ENCODE results near the gene METTL4. TPM values are rescaled to one million over a fixed set of nuclear protein-coding genes. Genes with fewer than 3 reads are reported as not detected.
"Not testable (repeated sequence)": the region's sequence is repeated elsewhere in the genome, so short reads cannot be mapped to it uniquely, and the experiment has no call there.

METTL4 gene
- polyA plus RNA-seq, 12 donors: 8.9 to 17.6 (median 13.0) TPM; not detected in 1

DNA sequence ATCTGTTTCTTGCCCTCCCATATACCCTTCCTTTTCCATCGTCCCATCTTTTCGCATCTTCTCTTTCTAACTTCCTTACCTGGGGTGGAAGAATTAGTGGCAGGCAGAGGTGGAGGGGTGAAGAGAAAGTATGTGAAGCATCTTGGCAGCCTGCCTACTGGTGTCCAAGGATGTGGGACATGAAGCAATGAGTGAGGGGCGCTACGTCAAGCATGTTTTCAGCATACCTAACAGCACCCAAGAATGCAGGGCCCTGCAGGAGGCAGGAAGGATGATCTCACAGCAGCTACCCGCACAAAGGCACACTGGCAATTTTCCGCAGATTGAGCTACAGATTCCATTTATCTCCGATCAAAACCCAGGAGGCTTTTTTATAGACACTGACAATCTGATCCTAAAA, 42.2 kb downstream of the METTL4 start:
- DNase-seq: no peak

GRCh38 chr18:2526329-2526728, 45.0 kb downstream of the METTL4 start:
- DNase-seq: no peak

GRCh38 chr18:2524794-2525198, 46.5 kb downstream of the METTL4 start:
- DNase-seq: not testable (repeated sequence)

DNA sequence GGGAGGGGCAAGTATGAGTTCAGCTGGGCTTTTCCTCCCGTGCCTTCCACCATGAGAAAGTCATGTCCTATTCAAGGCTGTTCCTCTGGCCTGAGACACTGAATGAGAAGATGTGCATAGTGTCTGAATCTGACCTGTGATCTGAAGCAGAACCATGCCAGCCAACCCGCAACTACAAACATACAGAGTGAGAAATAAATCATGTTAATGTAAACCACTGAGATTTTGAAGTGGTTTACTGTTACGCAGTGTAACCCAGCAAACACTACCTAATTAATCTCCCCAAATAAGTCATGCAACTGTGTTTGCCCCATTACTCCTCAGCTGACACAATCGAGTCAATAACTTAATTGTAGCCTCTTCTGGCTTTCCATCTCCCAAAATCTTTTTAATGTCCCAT, 49.2 kb downstream of the METTL4 start:
- DNase-seq: no peak

GRCh38 chr18:2518473-2518872, 52.8 kb downstream of the METTL4 start:
- DNase-seq: no peak

DNA sequence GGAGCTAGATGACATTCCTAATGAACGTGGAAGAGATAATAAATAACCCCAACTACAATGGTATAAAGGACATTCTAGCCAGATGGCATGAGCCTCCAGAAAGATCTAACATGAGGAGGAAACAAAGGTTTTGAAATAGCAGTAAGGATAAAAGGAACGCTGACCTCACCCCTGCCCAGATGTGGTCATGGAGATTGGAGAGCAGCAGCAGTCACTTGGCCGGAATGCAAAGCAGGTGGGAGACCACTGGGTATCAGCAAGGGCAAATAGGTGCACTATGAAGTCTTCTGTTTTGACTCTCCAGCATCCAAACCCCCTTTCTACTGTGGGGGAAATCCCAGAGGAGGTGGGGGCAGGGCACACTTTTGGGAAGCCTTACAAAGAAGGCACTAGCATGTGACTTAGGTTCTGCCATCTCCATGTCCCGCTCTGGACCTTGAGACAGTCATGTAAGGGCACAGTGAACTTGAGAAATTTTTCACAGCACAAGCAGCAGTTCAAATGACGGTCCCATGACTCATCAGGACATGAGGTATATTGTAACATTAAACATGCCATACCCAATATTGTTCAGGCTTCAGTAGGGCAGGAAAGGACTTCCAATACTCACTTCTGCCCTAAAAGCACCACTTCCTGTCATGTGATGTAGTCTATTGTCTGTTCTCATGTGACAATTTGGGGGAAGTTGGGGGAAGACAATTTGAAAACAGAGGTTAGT, 55.2 kb downstream of the METTL4 start:
- no peak for DNase-seq

- peak; percentile 73 for DNase-seq
Observed at GRCh38 chr18:2515171-2515787, 56.0 kb downstream of the METTL4 start.

GRCh38 chr18:2513616-2514015, 57.7 kb downstream of the METTL4 start:
- DNase-seq: no peak

DNA sequence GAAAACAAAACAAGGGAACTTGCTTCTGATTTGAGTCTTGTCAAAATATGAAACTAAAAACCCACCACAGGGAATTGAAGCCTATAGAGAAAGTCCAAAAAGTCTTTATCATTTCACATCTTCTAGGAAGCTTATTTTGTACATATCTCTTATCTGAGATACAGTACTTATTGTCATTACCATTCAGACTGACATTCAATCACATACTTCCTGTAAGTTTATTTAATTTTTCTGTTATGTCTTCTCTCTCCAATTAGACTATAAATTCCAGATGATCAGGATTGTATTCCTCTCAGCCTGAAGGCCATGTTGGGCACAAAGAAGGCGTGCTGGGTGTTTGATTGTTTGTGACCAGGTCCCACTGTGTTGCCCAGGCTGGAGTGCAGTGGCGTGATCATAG, 59.2 kb downstream of the METTL4 start:
- DNase-seq: no peak

DNA sequence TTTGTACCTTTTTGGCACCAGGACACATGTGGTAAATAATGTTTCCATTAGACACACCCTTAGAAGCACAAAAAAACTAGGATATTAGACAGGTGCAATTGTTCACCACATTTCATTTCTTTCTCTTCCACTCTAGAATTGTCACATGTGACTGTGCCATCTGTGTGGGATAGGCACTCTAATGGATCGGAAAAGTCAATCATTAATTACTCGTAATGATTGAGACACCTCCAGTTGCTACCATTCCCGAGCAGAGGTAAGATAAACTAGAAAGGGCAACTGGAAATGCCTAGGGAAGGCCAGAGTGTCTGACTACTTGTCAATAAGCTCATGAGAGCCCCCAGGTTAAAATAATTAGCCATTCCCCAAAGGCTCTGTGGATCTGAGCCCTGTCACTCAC, 59.9 kb downstream of the METTL4 start:
- no peak for DNase-seq

GRCh38 chr18:2510416-2510815, 60.9 kb downstream of the METTL4 start:
- DNase-seq: no peak

GRCh38 chr18:2508678-2509077, 62.6 kb downstream of the METTL4 start:
- no peak for DNase-seq

GRCh38 chr18:2508155-2508554, 63.1 kb downstream of the METTL4 start:
- DNase-seq: peak; percentile 76

GRCh38 chr18:2504642-2505041, 66.7 kb downstream of the METTL4 start:
- no peak for DNase-seq

DNA sequence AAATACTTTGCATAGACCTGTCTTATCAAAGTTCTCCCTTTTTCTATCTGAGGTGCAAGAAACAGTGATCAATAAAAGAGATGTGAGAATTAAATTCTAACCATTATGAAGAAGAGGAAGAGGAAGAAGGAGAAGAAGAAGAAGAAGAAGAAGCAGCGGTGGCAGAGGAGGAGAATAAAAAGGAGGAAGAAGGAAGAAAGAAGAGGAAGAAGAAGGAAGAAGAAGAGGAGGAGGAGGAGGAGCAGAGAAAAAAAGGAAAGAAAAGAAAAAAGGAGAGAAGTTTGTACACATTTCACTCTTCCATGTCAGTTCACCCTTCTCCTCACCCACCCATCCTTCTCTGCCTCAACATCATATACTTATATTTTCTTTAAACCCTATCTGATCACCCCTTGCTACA, 68.4 kb downstream of the METTL4 start:
- no peak for DNase-seq

GRCh38 chr18:2502394-2502793, 68.9 kb downstream of the METTL4 start:
- no peak for DNase-seq

DNA sequence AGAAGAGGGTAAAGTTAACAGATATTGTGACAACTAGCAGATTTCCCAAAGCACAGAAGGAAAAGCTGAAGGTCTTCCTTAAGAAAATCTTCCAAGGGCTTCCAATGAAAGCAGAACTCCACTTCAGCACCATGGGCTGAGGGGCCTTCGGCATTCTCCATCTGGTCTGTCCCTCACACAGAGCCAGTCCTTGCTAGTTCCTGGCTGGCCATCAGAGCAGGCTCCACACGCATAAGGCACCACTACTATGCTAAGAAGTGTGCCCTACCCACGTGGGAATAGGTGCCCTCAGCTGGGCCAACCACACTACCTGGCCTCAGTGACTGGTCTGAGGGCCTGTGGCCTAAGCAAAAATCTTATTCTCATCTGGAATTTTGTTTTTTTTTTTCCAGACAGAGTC, 73.5 kb downstream of the METTL4 start:
- no peak for DNase-seq

- DNase-seq: no peak
Observed at GRCh38 chr18:2495381-2495780, 75.9 kb downstream of the METTL4 start.

GRCh38 chr18:2494921-2495320, 76.4 kb downstream of the METTL4 start:
- no peak for DNase-seq
